Spleen (tissue), 11 donors: ENCODE data around the gene SHE. TPM values are rescaled to one million over a fixed set of nuclear protein-coding genes. Genes with fewer than 3 reads are reported as not detected.

Experiments
- DNase-seq: peaks from one replicate; pipeline ENCODE4 v3.0.0-alpha.2; 2020
- H3K27ac ChIP-seq, 8 donors: fragments of 200-600 bp; sonication (generic) in 7 of 8; 1 replicate in 4 of 8; 2 replicates in 4 of 8; pipeline versions ENCODE4 v1.5.0 to v1.8.0; 2016 to 2021; ENCODE audit warnings: inconsistent platforms in 4 of 8, mild to moderate bottlenecking in 4 of 8, moderate library complexity in 1 of 8
- H3K27me3 ChIP-seq, 7 donors: fragments of 200-600 bp; sonication (generic) in 6 of 7; replicated peaks in 1 of 7; 1 replicate in 4 of 7; 2 replicates in 3 of 7; pipeline versions ENCODE4 v1.5.0 to v1.8.0; 2016 to 2021; ENCODE audit warnings: inconsistent platforms in 3 of 7, mild to moderate bottlenecking in 1 of 7
- H3K36me3 ChIP-seq, 6 donors: fragments of 200-600 bp; sonication (generic) in 5 of 6; 1 replicate in 4 of 6; 2 replicates in 2 of 6; pipeline versions ENCODE4 v1.5.0 to v1.8.0; 2016 to 2021; ENCODE audit warnings: inconsistent platforms in 2 of 6
- H3K4me1 ChIP-seq, 6 donors: fragments of 200-600 bp; sonication (generic) in 5 of 6; 1 replicate in 3 of 6; 2 replicates in 3 of 6; pipeline versions ENCODE4 v1.5.0 to v1.8.0; 2016 to 2021; ENCODE audit warnings: inconsistent platforms in 3 of 6
- H3K4me3 ChIP-seq, 8 donors: fragments of 200-600 bp; sonication (generic) in 7 of 8; 1 replicate in 4 of 8; 2 replicates in 4 of 8; pipeline versions ENCODE4 v1.5.0 to v1.8.0; 2016 to 2021; ENCODE audit warnings: inconsistent platforms in 4 of 8, mild to moderate bottlenecking in 4 of 8, moderate library complexity in 2 of 8
- H3K9me3 ChIP-seq, 8 donors: fragments of 200-600 bp; sonication (generic) in 7 of 8; 1 replicate in 4 of 8; 2 replicates in 4 of 8; pipeline versions ENCODE4 v1.5.0 to v1.8.0; 2016 to 2021; ENCODE audit warnings: inconsistent platforms in 4 of 8
- CTCF ChIP-seq, 11 experiments: fragments of 200-600 bp in 7 of 11; fragments of 450-650 bp in 4 of 11; sonication (generic) in 4 of 11; IDR thresholded peaks in 8 of 11; conservative IDR thresholded peaks in 3 of 11; 1 replicate in 7 of 11; 2 replicates in 4 of 11; pipeline versions ENCODE4 v1.4.0 to v1.8.0; 2016 to 2021; ENCODE audit warnings: antibody characterized with exemption in 11 of 11, inconsistent platforms in 4 of 11, mild to moderate bottlenecking in 1 of 11
- POLR2A ChIP-seq, 3 donors: fragments of 450-650 bp; IDR thresholded peaks; one replicate each; pipeline ENCODE4 v1.5.1; 2017; ENCODE audit warnings: antibody characterized with exemption in 3 of 3, mild to moderate bottlenecking in 1 of 3
- POLR2AphosphoS5 ChIP-seq, 3 donors: sonication (generic); formaldehyde crosslinking; IDR thresholded peaks; one replicate each; pipeline ENCODE4 v1.5.1; 2017; ENCODE audit warnings: antibody characterized with exemption in 3 of 3
- WGBS, 5 donors: extraction: QIAGEN DNeasy Blood & Tissue Kit in 3 of 5; methylation state at CpG; one replicate each; pipeline versions ENCODE4 v1.1.5 to v1.1.7; 2013 to 2018; 5-methylcytosine and 5-hydroxymethylcytosine counted together
- intact Hi-C: fragments of 100-400 bp; cut with DNase I; formaldehyde crosslinking; loops from one replicate; pipeline ENCODE4 v1.15.0; 2023; ENCODE audit warnings: low total_unique reads
- polyA plus RNA-seq, 3 donors: library from polyadenylated mRNA; stranded (reverse); fragments of 200-250 nt; gene quantifications; one replicate each; pipeline ENCODE4 v1.2.1, GENCODE V29; 2013
- total RNA-seq, 7 donors: library from RNA; depleted of rRNA in 3 of 7; stranded (reverse); fragments of >200 nt in 3 of 7; fragmentation: NEBNext Ultra II Directional in 4 of 7; extraction: Animal tissue kit (Norgen Biotek cat#: 25700) in 4 of 7; gene quantifications; one replicate each; pipeline versions ENCODE4 v1.1.0 to v1.2.1, GENCODE V29; 2016 to 2021
- donor health status: healthy with polysubstance abuse.
- donor health status: DM: no; HTN: no; CAD: no; lungs with moderate emphysema.
- donor health status: DM: no; HTN: no; CAD: no.
- donor health status: Bipolar disorder and iron deficiency.
- donor health status: healthy.
- donor health status: DM: no; HTN: no; CAD: no.
- donor health status: DM: yes; HTN: yes; CAD: no.

Gene SHE
- total and polyA plus RNA-seq, 10 donors, result 8.2 to 54.7 (median 32.4) TPM

GRCh38 chr1:154453574-154454352 lies 48.4 kb downstream of the SHE start:
- H3K36me3 ChIP-seq, result peaks cover 0 to 82% (median 13%) of the 10 kb centered on the region in 6 donors
- 36 to 64% (median 51%) methylated on average over 5 of the region's 5 CpGs for WGBS, 5 donors
- H3K27ac ChIP-seq, result peak overlapping the region in 6 of 8 donors; percentile 65 to 90 (median 85)

GRCh38 chr1:154453161-154453560 lies 49.1 kb downstream of the SHE start:
- Histone ChIP-seq H3K9me3 (no peaks in the 10 kb centered on the region), H3K27ac (peak overlapping the region in 6 of 8 donors; percentile 46 to 90 (median 85)), H3K4me3 (peak overlapping the region in 1 of 8 donors; percentile 22), H3K36me3 (peaks cover 0 to 82% (median 19%) of the 10 kb centered on the region in 6 donors), H3K4me1 (peaks cover 0 to 44% (median 10%) of the 10 kb centered on the region in 6 donors), H3K27me3 (no peaks in the 10 kb centered on the region)
- TF ChIP-seq CTCF (IDR thresholded peaks at IDR 0.05 in 8 of 11, conservative IDR thresholded peaks at IDR 0.05 in 3 of 11) (no peak), POLR2AphosphoS5 (IDR thresholded peaks at IDR 0.05) (no peak), POLR2A (IDR thresholded peaks at IDR 0.05) (no peak)
- intact Hi-C loops, result no loop called here
- DNase-seq, result no peak
- WGBS, 5 donors, result 76 to 92% (median 88%) methylated on average over 5 of the region's 5 CpGs

More at GRCh38 chr1:154453574-154454352, 48.4 kb downstream of the SHE start:
- Histone ChIP-seq H3K27me3 (no peaks in the 10 kb centered on the region), H3K4me3 (peak overlapping the region in 1 of 8 donors; percentile 22), H3K9me3 (no peaks in the 10 kb centered on the region), H3K4me1 (peaks cover 0 to 44% (median 10%) of the 10 kb centered on the region in 6 donors)
- DNase-seq, result no peak
- intact Hi-C loops, result no loop called here
- no peak for TF ChIP-seq POLR2A (IDR thresholded peaks at IDR 0.05)
- no peak for TF ChIP-seq CTCF (IDR thresholded peaks at IDR 0.05 in 8 of 11, conservative IDR thresholded peaks at IDR 0.05 in 3 of 11)
- no peak for TF ChIP-seq POLR2AphosphoS5 (IDR thresholded peaks at IDR 0.05)

- intact Hi-C loops, result no loop called here
- Histone ChIP-seq H3K9me3 (no peaks in the 10 kb centered on the region), H3K27ac (no peak overlapping the region), H3K36me3 (peaks cover 0 to 96% (median 26%) of the 10 kb centered on the region in 6 donors), H3K27me3 (no peaks in the 10 kb centered on the region), H3K4me3 (no peak overlapping the region), H3K4me1 (peaks cover 0 to 25% (median 7%) of the 10 kb centered on the region in 6 donors)
- DNase-seq, result no peak
- TF ChIP-seq POLR2A (IDR thresholded peaks at IDR 0.05) (no peak), POLR2AphosphoS5 (IDR thresholded peaks at IDR 0.05) (no peak), CTCF (IDR thresholded peaks at IDR 0.05 in 8 of 11, conservative IDR thresholded peaks at IDR 0.05 in 3 of 11) (no peak)
- 83 to 94% (median 89%) methylated on average over 7 of the region's 7 CpGs for WGBS, 5 donors
These were observed 53.8 kb downstream of the SHE start for GRCh38 chr1:154448331-154448811.

- DNase-seq, result no peak
- Histone ChIP-seq H3K4me1 (peaks cover 0 to 27% (median 6%) of the 10 kb centered on the region in 6 donors), H3K9me3 (no peaks in the 10 kb centered on the region), H3K27ac (no peak overlapping the region), H3K36me3 (peaks cover 0 to 97% (median 25%) of the 10 kb centered on the region in 6 donors), H3K27me3 (no peaks in the 10 kb centered on the region), H3K4me3 (no peak overlapping the region)
- no peak for TF ChIP-seq CTCF (IDR thresholded peaks at IDR 0.05 in 8 of 11, conservative IDR thresholded peaks at IDR 0.05 in 3 of 11)
- no peak for TF ChIP-seq POLR2AphosphoS5 (IDR thresholded peaks at IDR 0.05)
- no peak for TF ChIP-seq POLR2A (IDR thresholded peaks at IDR 0.05)
- intact Hi-C loops, result no loop called here
- WGBS, 5 donors, result 88 to 97% (median 93%) methylated on average over 6 of the region's 6 CpGs
These were observed 55.4 kb downstream of the SHE start for GRCh38 chr1:154446789-154447188.
